ENCODE results near the gene NGRN.
A peak's percentile ranks its signal among the peaks of the same experiment; 100 is the strongest.

The NGRN gene

GRCh38 chr15:90265271-90266060, at the start of gene NGRN:
NGRN (plus strand) TSS chr15:90265672; CDS start chr15:90265713, 41 bp downstream.
- DNase-seq = peak; percentile 67 to 96 (median 90)

- no peak for DNase-seq
Observed at GRCh38 chr15:90217671-90218394, 47.6 kb upstream of the NGRN start.

- DNase-seq = peak in 10 of 56 donors; percentile 13 to 42 (median 22)
Observed at GRCh38 chr15:90219421-90220141, 45.9 kb upstream of the NGRN start.

GRCh38 chr15:90221246-90221900, 44.1 kb upstream of the NGRN start:
- peak in 52 of 56 donors; percentile 16 to 84 (median 62) for DNase-seq

- no peak for DNase-seq
Observed at GRCh38 chr15:90222547-90222946, 42.9 kb upstream of the NGRN start.

- DNase-seq = no peak
Observed at GRCh38 chr15:90223441-90224165, 41.9 kb upstream of the NGRN start.

GRCh38 chr15:90225047-90225446, 40.4 kb upstream of the NGRN start:
- no peak for DNase-seq

- no peak for DNase-seq
Observed at GRCh38 chr15:90225504-90226234, 39.8 kb upstream of the NGRN start.

GRCh38 chr15:90227336-90227735, 38.1 kb upstream of the NGRN start:
- no peak for DNase-seq

- DNase-seq = no peak
Observed at GRCh38 chr15:90227816-90228772, 37.4 kb upstream of the NGRN start.

GRCh38 chr15:90228960-90229359, 36.5 kb upstream of the NGRN start:
- no peak for DNase-seq

- peak in 29 of 56 donors; percentile 10 to 71 (median 41) for DNase-seq
Observed at GRCh38 chr15:90230071-90230494, 35.4 kb upstream of the NGRN start.

GRCh38 chr15:90230610-90231009, 34.9 kb upstream of the NGRN start:
- DNase-seq = no peak

- DNase-seq = peak in 3 of 56 donors; percentile 13 to 34 (median 33)
Observed at GRCh38 chr15:90231028-90232017, 34.1 kb upstream of the NGRN start.

- no peak for DNase-seq
Observed at GRCh38 chr15:90232196-90232595, 33.3 kb upstream of the NGRN start.

GRCh38 chr15:90232941-90233386, 32.5 kb upstream of the NGRN start:
- peak in 1 of 56 donors; percentile 28 for DNase-seq
